K562 (cell line): ENCODE data around the gene EMC9. TPM values are rescaled to one million over a fixed set of nuclear protein-coding genes. Genes with fewer than 3 reads are reported as not detected.

Experiments used
- ATAC-seq: fragments of 200-7000 bp; cut with Tn5 transposase; 3 replicates; pipeline ENCODE4 v1.9.1; 2020; ENCODE audit warnings: moderate library complexity
- BruUV-seq: library from RNA; stranded (reverse); fragments of 400-500 nt; replicated peaks from 2 replicates; lab custom pipeline; 2021; lab: Mats Ljungman, UMichigan
- CTCF ChIA-PET: fragments of 300-600 bp; formaldehyde crosslinking; extraction: SDS; loops from one replicate; lab custom pipeline; 2021; ENCODE audit warnings: low intra/inter-chr PET ratio; lab: Yijun Ruan, JAX
- POLR2A ChIA-PET: fragments of 300-600, 350-650 bp; sonication (Branson Sonifier 250); formaldehyde crosslinking; extraction: SDS; loops from one replicate; lab custom pipeline; 2021; ENCODE audit warnings: antibody characterized with exemption, inconsistent platforms; lab: Yijun Ruan, JAX
- DNase-seq, 4 experiments: peaks; one replicate each; pipeline versions ENCODE4 v3.0.0 to v3.0.0-alpha.2; 2011 to 2018; ENCODE audit warnings: low spot score in 3 of 4, mixed read lengths in 3 of 4; ENCODE audit errors: extremely low read depth in 1 of 4
- FAIRE-seq: peaks from 2 replicates; lab custom pipeline; 2011; peaks lifted over from hg19 to GRCh38; lab: Jason Lieb, UNC
- H2AFZ ChIP-seq: 2 replicates; pipeline ENCODE4 v1.6.0; 2011; ENCODE audit warnings: low read depth, low read length, control low read depth, inconsistent platforms
- H3K27ac ChIP-seq: fragments of 200-600 bp; 3 replicates; pipeline ENCODE4 v1.8.0; 2011; ENCODE audit warnings: low read depth, mild to moderate bottlenecking, control low read depth, inconsistent platforms, low read length, moderate library complexity, mixed read lengths; ENCODE audit errors: extremely low read depth
- H3K27me3 ChIP-seq, 2 experiments: fragments of 300-600 bp in 1 of 2; 2 replicates in 1 of 2; 3 replicates in 1 of 2; pipeline versions ENCODE4 v1.6.0 to v1.8.0; 2011; ENCODE audit warnings: inconsistent platforms in 2 of 2, low read length in 2 of 2, mild to moderate bottlenecking in 1 of 2, mixed read lengths in 1 of 2, moderate library complexity in 1 of 2; ENCODE audit not compliant: control insufficient read depth in 2 of 2, insufficient read depth in 2 of 2
- H3K36me3 ChIP-seq: fragments of 300-600 bp; 3 replicates; pipeline ENCODE4 v1.8.0; 2011; ENCODE audit warnings: mild to moderate bottlenecking, low read length, inconsistent platforms; ENCODE audit not compliant: control insufficient read depth, insufficient read depth
- H3K4me1 ChIP-seq, 2 experiments: fragments of 200-600 bp in 1 of 2; replicated peaks in 1 of 2; 2 replicates in 1 of 2; 3 replicates in 1 of 2; pipeline versions ENCODE4 v1.5.1 to v1.8.0; 2011; ENCODE audit warnings: inconsistent platforms in 2 of 2, low read length in 2 of 2, mild to moderate bottlenecking in 1 of 2, mixed read lengths in 1 of 2, moderate library complexity in 1 of 2; ENCODE audit not compliant: control insufficient read depth in 2 of 2, insufficient read depth in 2 of 2
- H3K4me2 ChIP-seq: 2 replicates; pipeline ENCODE4 v1.6.1; 2011; ENCODE audit warnings: low read length, control low read depth, inconsistent platforms, mixed read lengths; ENCODE audit not compliant: insufficient read depth
- H3K4me3 ChIP-seq: fragments of 200-600 bp; sonication (generic), shearing (Covaris generic); 2 replicates; pipeline ENCODE4 v1.5.1; 2016; ENCODE audit warnings: control low read depth, inconsistent platforms
- H3K79me2 ChIP-seq: fragments of 200-600 bp; 3 replicates; pipeline ENCODE4 v1.8.0; 2011; ENCODE audit warnings: low read length, inconsistent platforms; ENCODE audit not compliant: control insufficient read depth, insufficient read depth
- H3K9ac ChIP-seq, 2 experiments: 2 replicates each; pipeline versions ENCODE4 v1.6.0 to v1.6.1; 2011; ENCODE audit warnings: low read depth in 2 of 2, low read length in 2 of 2, control low read depth in 1 of 2, inconsistent platforms in 1 of 2, mild to moderate bottlenecking in 1 of 2, mixed read lengths in 1 of 2; ENCODE audit not compliant: insufficient read depth in 1 of 2
- H3K9me1 ChIP-seq: one replicate; pipeline ENCODE4 v1.6.0; 2011; ENCODE audit warnings: inconsistent platforms, mild to moderate bottlenecking, low read length, moderate library complexity; ENCODE audit not compliant: control insufficient read depth, insufficient read depth
- H3K9me3 ChIP-seq: replicated peaks from 2 replicates; pipeline ENCODE4 v1.5.1; 2011; ENCODE audit warnings: low read depth, low read length, inconsistent platforms; ENCODE audit not compliant: control insufficient read depth, insufficient read depth
- H4K20me1 ChIP-seq: replicated peaks from 2 replicates; pipeline ENCODE4 v1.6.1; 2011; ENCODE audit warnings: low read length, inconsistent platforms, mixed read lengths; ENCODE audit not compliant: control insufficient read depth, insufficient read depth
- BCL6 ChIP-seq: fragments of 250-450 bp; sonication (Bioruptor Pico); IDR thresholded peaks from 2 replicates; pipeline ENCODE4 v1.4.0; 2020
- CHD2 ChIP-seq: IDR thresholded peaks from 2 replicates; pipeline ENCODE4 v1.6.1; 2011; ENCODE audit warnings: low read depth, low read length
- ETV5 ChIP-seq: sonication (generic); formaldehyde crosslinking; IDR thresholded peaks from 2 replicates; pipeline ENCODE4 v1.4.0; 2020; ENCODE audit warnings: low read depth, mild to moderate bottlenecking, missing genetic modification reagents
- NR1H2 ChIP-seq: sonication (generic); formaldehyde crosslinking; IDR thresholded peaks from 2 replicates; pipeline ENCODE4 v1.4.0; 2020; ENCODE audit warnings: mild to moderate bottlenecking, missing genetic modification reagents
- PHF20 ChIP-seq: fragments of 450-650 bp; IDR thresholded peaks from 2 replicates; pipeline ENCODE4 v1.6.1; 2018; ENCODE audit not compliant: partially characterized antibody
- RBM34 ChIP-seq: fragments of 200-400 bp; formaldehyde crosslinking; IDR thresholded peaks from 2 replicates; pipeline ENCODE4 v1.6.1; 2018; ENCODE audit warnings: low read length, borderline replicate concordance; ENCODE audit not compliant: insufficient read depth
- ZC3H8 ChIP-seq: fragments of 450-650 bp; IDR thresholded peaks from 2 replicates; pipeline ENCODE4 v1.6.1; 2017
- WGBS: fragments of 100-300 bp; shearing (Covaris generic); methylation state at CpG from one replicate; pipeline ENCODE4 v1.1.6; 2016; ENCODE audit warnings: low coverage, mixed read lengths; ENCODE audit not compliant: insufficient coverage; ENCODE audit errors: missing lambda C conversion rate; 5-methylcytosine and 5-hydroxymethylcytosine counted together
- in situ Hi-C: fragments of 300-500 bp; cut with MboI; formaldehyde crosslinking; loops from 4 replicates; pipeline ENCODE4 v1.15.0; 2018; ENCODE audit warnings: inconsistent platforms, mixed read lengths
- intact Hi-C: fragments of 100-400 bp; cut with micrococcal nuclease; formaldehyde crosslinking; loops from 2 replicates; pipeline ENCODE4 v1.14.2; 2022
- polyA plus RNA-seq, 8 experiments: library from polyadenylated mRNA; depleted of rRNA in 4 of 8; stranded (reverse) in 5 of 8; unstranded in 3 of 8; fragments of >200 nt; fragmentation: Nextera tagmentation in 2 of 8; fragmentation: Illumina TruSeq in 1 of 8; extraction: Ambion mirVana in 2 of 8; extraction: Trizol in 1 of 8; gene quantifications; 2 replicates each; pipeline versions ENCODE4 v1.2.1 to v1.2.3, GENCODE V29; 2011 to 2014; ENCODE audit warnings: inconsistent platforms in 1 of 8, missing spikeins in 1 of 8
- total RNA-seq, 7 experiments: library from RNA; depleted of rRNA in 6 of 7; stranded (reverse); fragments of >200 nt in 6 of 7; fragmentation: Illumina TruSeq in 2 of 7; extraction: Trizol in 2 of 7; gene quantifications; 2 replicates each; pipeline versions ENCODE4 v1.2.1 to v1.2.3, GENCODE V29; 2011 to 2021; ENCODE audit warnings: low replicate concordance in 1 of 7
- TF ChIP-seq, protein P1 (sequence below): fragments of 450-650 bp; IDR thresholded peaks from 2 replicates; pipeline ENCODE4 v1.6.1; 2017; ENCODE audit warnings: mild to moderate bottlenecking, moderate library complexity
- TF ChIP-seq, protein P2 (sequence below): fragments of 450-650 bp; formaldehyde crosslinking; IDR thresholded peaks from 2 replicates; pipeline ENCODE4 v1.4.0; 2022; ENCODE audit warnings: missing genetic modification characterization

The EMC9 gene
- total and polyA plus RNA-seq, 9 of the 15 experiments (the other 6 are each of a cell fraction or from before 2014, with no cell fraction given) = 3.1 to 13.2 (median 7.8) TPM

DNA sequence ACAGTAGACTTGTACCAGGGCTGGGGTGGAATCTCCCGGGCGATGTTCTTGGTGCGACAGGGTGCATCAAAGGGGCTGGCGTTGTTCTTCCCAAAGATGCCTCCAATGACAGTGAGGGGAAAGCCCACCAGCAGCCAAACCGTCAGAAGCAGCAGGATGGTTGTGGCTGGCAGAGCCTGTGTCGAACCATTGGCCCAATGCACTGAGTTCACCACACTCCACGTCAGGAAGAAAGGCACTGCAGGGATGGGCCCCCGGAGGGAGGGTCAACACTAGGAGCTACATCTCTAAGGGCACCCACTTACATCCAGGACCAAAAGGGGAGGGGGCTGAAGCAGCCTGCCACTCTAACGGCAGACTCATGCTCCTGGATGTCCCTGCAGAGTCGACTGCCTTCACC, 49.0 kb upstream of the EMC9 start:
- no peaks in the 10 kb centered on the region for H3K27me3 ChIP-seq
- FAIRE-seq (no peak), DNase-seq (no peak), ATAC-seq (no peak)
- H2AFZ ChIP-seq = no peak overlapping the region
- H3K36me3 ChIP-seq = peaks cover 56% of the 10 kb centered on the region; the same call in 2 of the 3 replicates
- H3K79me2 ChIP-seq = peaks cover 39% of the 10 kb centered on the region
- TF ChIP-seq, protein P1, sequence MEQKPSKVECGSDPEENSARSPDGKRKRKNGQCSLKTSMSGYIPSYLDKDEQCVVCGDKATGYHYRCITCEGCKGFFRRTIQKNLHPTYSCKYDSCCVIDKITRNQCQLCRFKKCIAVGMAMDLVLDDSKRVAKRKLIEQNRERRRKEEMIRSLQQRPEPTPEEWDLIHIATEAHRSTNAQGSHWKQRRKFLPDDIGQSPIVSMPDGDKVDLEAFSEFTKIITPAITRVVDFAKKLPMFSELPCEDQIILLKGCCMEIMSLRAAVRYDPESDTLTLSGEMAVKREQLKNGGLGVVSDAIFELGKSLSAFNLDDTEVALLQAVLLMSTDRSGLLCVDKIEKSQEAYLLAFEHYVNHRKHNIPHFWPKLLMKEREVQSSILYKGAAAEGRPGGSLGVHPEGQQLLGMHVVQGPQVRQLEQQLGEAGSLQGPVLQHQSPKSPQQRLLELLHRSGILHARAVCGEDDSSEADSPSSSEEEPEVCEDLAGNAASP = no peak
- no peak for TF ChIP-seq CHD2
- TF ChIP-seq PHF20 = no peak
- TF ChIP-seq RBM34 = no peak
- TF ChIP-seq, protein P2, sequence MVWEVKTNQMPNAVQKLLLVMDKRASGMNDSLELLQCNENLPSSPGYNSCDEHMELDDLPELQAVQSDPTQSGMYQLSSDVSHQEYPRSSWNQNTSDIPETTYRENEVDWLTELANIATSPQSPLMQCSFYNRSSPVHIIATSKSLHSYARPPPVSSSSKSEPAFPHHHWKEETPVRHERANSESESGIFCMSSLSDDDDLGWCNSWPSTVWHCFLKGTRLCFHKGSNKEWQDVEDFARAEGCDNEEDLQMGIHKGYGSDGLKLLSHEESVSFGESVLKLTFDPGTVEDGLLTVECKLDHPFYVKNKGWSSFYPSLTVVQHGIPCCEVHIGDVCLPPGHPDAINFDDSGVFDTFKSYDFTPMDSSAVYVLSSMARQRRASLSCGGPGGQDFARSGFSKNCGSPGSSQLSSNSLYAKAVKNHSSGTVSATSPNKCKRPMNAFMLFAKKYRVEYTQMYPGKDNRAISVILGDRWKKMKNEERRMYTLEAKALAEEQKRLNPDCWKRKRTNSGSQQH (CRISPR knock-in tag) = no peak
- no peak for TF ChIP-seq BCL6 (CRISPR knock-in tag)
- TF ChIP-seq NR1H2 (CRISPR knock-in tag) = no peak
- no peak for TF ChIP-seq ZC3H8
- TF ChIP-seq ETV5 (CRISPR knock-in tag) = no peak
- no peak overlapping the region for H3K4me2 ChIP-seq
- H3K9ac ChIP-seq = peak overlapping the region in 1 of 2 experiments; percentile 26; a peak in 1 of 4 replicates
- peaks cover 6 to 28% of the 10 kb centered on the region in 2 experiments; a peak in 3 of 5 replicates for H3K4me1 ChIP-seq
- peaks cover 9% of the 10 kb centered on the region; the same call in 1 of the 2 replicates for H4K20me1 ChIP-seq
- in situ Hi-C loops (no loop called here), intact Hi-C loops (no loop called here)
- POLR2A ChIA-PET = interaction anchor here (1.0 kb wide), 1 partner anchor 11 kb away, joined by 3 read pairs; no protein-coding TSS in a partner anchor
- WGBS = 91% methylated on average over 10 of the region's 10 CpGs
- no peak overlapping the region for H3K4me3 ChIP-seq
- CTCF ChIA-PET = no interaction called here
- H3K27ac ChIP-seq = no peak overlapping the region
- H3K9me1 ChIP-seq = peaks cover 3% of the 10 kb centered on the region
- BruUV-seq = no TSS peak
- H3K9me3 ChIP-seq = no peaks in the 10 kb centered on the region
